Measurements from ENCODE around the gene NTHL1.

Gene NTHL1

DNA sequence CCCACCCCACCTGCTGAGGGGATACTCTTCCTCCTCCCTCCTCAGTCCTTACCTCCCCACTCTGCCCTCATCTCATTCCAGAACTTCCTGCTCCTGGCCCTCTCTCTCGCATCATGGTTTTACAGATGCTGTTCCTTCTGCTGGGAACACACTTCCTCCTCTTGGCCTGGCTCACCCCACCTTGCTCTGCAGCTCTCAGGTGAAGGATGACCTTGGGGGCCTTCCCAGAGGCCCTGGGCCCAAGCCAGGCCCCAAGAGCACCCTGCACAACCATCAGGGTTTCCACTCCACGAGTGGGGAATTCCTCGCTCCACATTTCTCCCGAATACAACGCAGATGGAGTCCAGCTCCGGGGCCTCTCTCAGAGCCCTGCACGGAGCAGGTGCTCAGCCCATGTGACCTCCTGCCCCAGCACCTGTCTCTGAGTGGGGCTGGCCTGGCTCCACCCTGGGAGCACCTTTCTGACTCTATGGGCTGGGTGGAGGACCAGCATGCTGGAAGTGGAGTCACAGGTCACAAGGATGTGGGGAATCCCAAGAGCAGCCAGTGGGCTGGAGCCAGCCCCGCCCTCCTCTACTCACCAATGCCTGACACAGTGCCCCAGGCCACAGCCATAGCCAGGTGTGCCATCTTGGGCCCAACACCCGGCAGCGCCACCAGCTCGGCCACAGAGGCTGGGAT, 4.5 kb downstream of the NTHL1 start:
- Histone ChIP-seq H3K4me3 (ENCODE audit: low read depth, low read length) (no peak overlapping the region), H3K27ac (ENCODE audit: extremely low read depth, low read depth, low read length) (no peak overlapping the region), H3K4me1 (ENCODE audit: control insufficient read depth, insufficient read depth, low read length) (no peaks in the 10 kb centered on the region), H3K36me3 (ENCODE audit: control insufficient read depth in 2 of 2, insufficient read depth in 1 of 2, low read length in 2 of 2) (peaks cover 0 to 11% of the 10 kb centered on the region in 2 experiments; a peak in 2 of 3 replicates), H3K9me3 (ENCODE audit: control insufficient read depth, insufficient read depth, low read depth, low read length) (no peaks in the 10 kb centered on the region)
- POLR2A ChIA-PET, result interaction anchor here (0.5 kb wide), 1 partner anchor 23 kb away, joined by 3 read pairs; no protein-coding TSS in a partner anchor
- TF ChIP-seq ZNF112 (tag by site-specific recombination; IDR thresholded peaks at IDR 0.05) (no peak), ZNF600 (tag by site-specific recombination; IDR thresholded peaks at IDR 0.05) (0 out of 2 replicates have a peak, but pooled peaks have one; percentile 28), ZFP37 (tag by site-specific recombination; IDR thresholded peaks at IDR 0.05) (no peak), ZNF223 (tag by site-specific recombination; IDR thresholded peaks at IDR 0.05) (no peak), KLF17 (tag by site-specific recombination; IDR thresholded peaks at IDR 0.05) (peak; percentile 29; the same call in 1 of the 2 replicates)
- CTCF ChIA-PET, result interaction anchor here (1.0 kb wide), 1 partner anchor 97 kb away, joined by 3 read pairs; no protein-coding TSS in a partner anchor

- peaks cover 0 to 14% of the 10 kb centered on the region in 2 experiments; a peak in 2 of 3 replicates for H3K36me3 ChIP-seq (ENCODE audit: control insufficient read depth in 2 of 2, insufficient read depth in 1 of 2, low read length in 2 of 2)
- no peak overlapping the region for H3K4me3 ChIP-seq (ENCODE audit: low read depth, low read length)
- H3K9me3 ChIP-seq (ENCODE audit: control insufficient read depth, insufficient read depth, low read depth, low read length), result no peaks in the 10 kb centered on the region
- TF ChIP-seq ZNF214 (tag by site-specific recombination; IDR thresholded peaks at IDR 0.05; ENCODE audit: borderline replicate concordance) (no peak), ZIC2 (tag by site-specific recombination; IDR thresholded peaks at IDR 0.05) (peak; percentile 57; the same call in 1 of the 2 replicates)
- no peak overlapping the region for H3K27ac ChIP-seq (ENCODE audit: extremely low read depth, low read depth, low read length)
- ChIA-PET CTCF (no interaction called here), POLR2A (interaction anchor here (0.6 kb wide), 1 partner anchor 12 kb away, joined by 4 read pairs; no protein-coding TSS in a partner anchor)
- H3K4me1 ChIP-seq (ENCODE audit: control insufficient read depth, insufficient read depth, low read length), result no peaks in the 10 kb centered on the region
These were observed 5.3 kb downstream of the NTHL1 start for GRCh38 chr16:2042171-2042985.

GRCh38 chr16:2040787-2041522, 6.7 kb downstream of the NTHL1 start:
- H3K27ac ChIP-seq (ENCODE audit: extremely low read depth, low read depth, low read length), result 0 out of 2 replicates have a peak overlapping the region, but pooled peaks have one; percentile 8
- no peak overlapping the region for H3K4me3 ChIP-seq (ENCODE audit: low read depth, low read length)
- ChIA-PET CTCF (interaction anchor here (0.5 to 0.7 kb wide), 2 partner anchors 15 to 1124 kb away, joined by 3 to 4 read pairs; no protein-coding TSS in a partner anchor), POLR2A (no interaction called here)
- peaks cover 0 to 23% of the 10 kb centered on the region in 2 experiments; a peak in 2 of 3 replicates for H3K36me3 ChIP-seq (ENCODE audit: control insufficient read depth in 2 of 2, insufficient read depth in 1 of 2, low read length in 2 of 2)
- no peaks in the 10 kb centered on the region for H3K9me3 ChIP-seq (ENCODE audit: control insufficient read depth, insufficient read depth, low read depth, low read length)
- peaks cover 4% of the 10 kb centered on the region; the same call in 1 of the 2 replicates for H3K4me1 ChIP-seq (ENCODE audit: control insufficient read depth, insufficient read depth, low read length)
- TF ChIP-seq SALL2 (tag by site-specific recombination; IDR thresholded peaks at IDR 0.05; ENCODE audit: borderline replicate concordance) (no peak), ZIC2 (tag by site-specific recombination; IDR thresholded peaks at IDR 0.05) (peak; percentile 19; the same call in 1 of the 2 replicates)

DNA sequence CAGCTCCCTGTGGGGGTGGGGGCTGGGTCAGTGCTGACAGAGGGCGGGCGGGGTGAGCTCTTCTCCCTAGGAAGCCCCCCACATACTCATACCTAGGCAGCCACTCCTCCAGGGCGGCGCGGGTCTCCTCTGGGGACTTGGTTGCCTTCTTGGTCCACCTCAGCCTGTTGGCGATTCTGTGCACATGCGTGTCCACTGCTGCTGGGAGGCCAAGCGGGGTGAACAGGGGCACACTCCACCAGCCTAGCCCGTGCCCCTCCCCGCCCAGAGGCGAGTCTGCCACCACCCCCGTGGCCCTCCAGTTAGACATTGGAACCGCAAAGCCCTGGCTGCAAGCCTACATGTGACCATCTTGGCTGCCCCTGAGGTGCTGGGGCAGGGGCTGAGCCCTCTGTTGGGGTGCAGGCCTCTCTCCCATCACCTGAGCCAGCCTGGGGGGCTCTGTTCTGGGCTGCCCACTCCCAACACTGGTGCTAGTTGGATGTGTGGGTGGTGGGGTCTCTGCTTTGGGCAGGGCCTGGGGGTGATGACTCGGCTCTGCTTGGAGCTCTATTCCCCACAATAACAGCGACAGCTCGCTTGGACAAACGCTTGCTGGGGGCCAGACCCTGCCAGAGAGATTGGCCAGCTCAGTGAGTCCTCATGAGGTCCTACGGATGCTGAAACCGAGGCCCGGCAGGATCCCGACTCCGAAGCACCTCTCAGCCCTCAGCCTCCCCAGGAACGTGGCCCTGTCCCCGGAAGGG, 7.4 kb downstream of the NTHL1 start:
- TF ChIP-seq ZNF48 (tag by site-specific recombination; IDR thresholded peaks at IDR 0.05), result no peak
- TF ChIP-seq, protein P1, sequence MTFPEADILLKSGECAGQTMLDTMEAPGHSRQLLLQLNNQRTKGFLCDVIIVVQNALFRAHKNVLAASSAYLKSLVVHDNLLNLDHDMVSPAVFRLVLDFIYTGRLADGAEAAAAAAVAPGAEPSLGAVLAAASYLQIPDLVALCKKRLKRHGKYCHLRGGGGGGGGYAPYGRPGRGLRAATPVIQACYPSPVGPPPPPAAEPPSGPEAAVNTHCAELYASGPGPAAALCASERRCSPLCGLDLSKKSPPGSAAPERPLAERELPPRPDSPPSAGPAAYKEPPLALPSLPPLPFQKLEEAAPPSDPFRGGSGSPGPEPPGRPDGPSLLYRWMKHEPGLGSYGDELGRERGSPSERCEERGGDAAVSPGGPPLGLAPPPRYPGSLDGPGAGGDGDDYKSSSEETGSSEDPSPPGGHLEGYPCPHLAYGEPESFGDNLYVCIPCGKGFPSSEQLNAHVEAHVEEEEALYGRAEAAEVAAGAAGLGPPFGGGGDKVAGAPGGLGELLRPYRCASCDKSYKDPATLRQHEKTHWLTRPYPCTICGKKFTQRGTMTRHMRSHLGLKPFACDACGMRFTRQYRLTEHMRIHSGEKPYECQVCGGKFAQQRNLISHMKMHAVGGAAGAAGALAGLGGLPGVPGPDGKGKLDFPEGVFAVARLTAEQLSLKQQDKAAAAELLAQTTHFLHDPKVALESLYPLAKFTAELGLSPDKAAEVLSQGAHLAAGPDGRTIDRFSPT (tag by site-specific recombination; IDR thresholded peaks at IDR 0.05), result 0 out of 2 replicates have a peak, but pooled peaks have one; percentile 12
- no peak for TF ChIP-seq ZNF677 (tag by site-specific recombination; IDR thresholded peaks at IDR 0.05)
- TF ChIP-seq ZNF174 (tag by site-specific recombination; IDR thresholded peaks at IDR 0.05), result no peak
- ChIA-PET CTCF (interaction anchor here (0.5 kb wide), 1 partner anchor 1124 kb away, joined by 3 read pairs; no protein-coding TSS in a partner anchor), POLR2A (interaction anchor here (1.3 to 2.4 kb wide), 2 partner anchors 12 to 115 kb away, joined by 6 read pairs; partner anchors contain the start of gene TRAF7)
- H3K4me1 ChIP-seq (ENCODE audit: control insufficient read depth, insufficient read depth, low read length), result peaks cover 4% of the 10 kb centered on the region; the same call in 1 of the 2 replicates
- peaks cover 0 to 20% of the 10 kb centered on the region in 2 experiments; a peak in 2 of 3 replicates for H3K36me3 ChIP-seq (ENCODE audit: control insufficient read depth in 2 of 2, insufficient read depth in 1 of 2, low read length in 2 of 2)
- no peaks in the 10 kb centered on the region for H3K9me3 ChIP-seq (ENCODE audit: control insufficient read depth, insufficient read depth, low read depth, low read length)
- no peak overlapping the region for H3K4me3 ChIP-seq (ENCODE audit: low read depth, low read length)
- no peak overlapping the region for H3K27ac ChIP-seq (ENCODE audit: extremely low read depth, low read depth, low read length)
